Activated T-cell treated with anti-CD3 and anti-CD28 coated beads for 1 hour (primary cell): ENCODE data around the gene SEPTIN12.

Experiments
- DNase-seq: peaks from one replicate; pipeline ENCODE4 v3.0.0-alpha.2; 2020; ENCODE audit warnings: low read depth

Gene SEPTIN12

DNA sequence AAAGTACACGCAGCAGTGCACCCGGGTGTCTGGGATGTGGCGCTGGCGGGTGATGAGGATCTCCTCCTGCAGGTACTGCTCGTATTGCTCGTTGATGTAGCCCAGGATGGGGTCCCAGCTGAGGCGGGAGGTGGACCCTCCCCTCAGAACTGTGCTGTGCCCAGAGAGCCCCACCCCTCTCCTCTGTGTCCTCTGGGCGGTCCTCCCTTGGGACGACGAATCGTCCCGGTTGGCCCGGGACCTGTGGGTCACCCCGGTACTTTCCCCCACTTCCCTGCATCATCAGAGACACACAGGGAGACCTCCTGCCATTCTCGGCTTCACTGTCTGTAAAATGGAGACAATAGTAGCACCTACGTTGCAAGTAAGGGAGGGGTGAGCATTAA lies 4.2 kb downstream of the SEPTIN12 start:
- DNase-seq, result no peak

DNA sequence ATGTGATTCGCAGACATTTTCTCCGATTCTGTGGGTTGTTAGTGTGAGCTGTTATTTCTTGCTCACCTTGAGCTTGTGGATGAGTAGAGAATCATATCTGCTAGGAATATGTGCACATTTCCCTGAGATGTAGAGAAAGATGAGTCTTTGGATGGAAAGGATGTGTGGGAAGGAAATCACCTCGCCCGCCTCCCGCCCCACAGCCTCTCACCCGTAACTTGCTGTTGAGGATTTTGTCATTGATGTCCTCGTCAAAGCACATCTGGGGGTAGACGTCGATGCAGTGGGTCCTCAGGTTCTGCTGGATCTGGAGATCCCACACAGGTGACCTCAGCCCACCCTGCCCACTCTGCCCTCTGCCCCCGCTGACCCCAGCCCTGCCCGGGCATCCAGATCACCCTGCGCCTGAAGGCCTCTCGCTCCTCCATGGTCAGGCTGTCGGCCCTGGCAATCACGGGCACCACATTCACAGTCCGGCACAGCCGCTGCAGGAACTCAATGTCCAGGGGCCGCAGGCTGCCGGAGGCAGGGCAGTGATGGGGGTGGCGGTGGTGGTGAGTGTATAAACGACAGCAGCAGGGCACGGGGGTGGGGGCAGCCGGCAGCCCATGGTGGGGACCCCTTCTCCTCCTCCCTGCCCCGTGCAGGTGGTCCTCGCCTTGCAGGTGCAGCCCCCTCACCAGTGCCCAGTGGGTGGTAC lies 4.7 kb downstream of the SEPTIN12 start:
- no peak for DNase-seq

DNA sequence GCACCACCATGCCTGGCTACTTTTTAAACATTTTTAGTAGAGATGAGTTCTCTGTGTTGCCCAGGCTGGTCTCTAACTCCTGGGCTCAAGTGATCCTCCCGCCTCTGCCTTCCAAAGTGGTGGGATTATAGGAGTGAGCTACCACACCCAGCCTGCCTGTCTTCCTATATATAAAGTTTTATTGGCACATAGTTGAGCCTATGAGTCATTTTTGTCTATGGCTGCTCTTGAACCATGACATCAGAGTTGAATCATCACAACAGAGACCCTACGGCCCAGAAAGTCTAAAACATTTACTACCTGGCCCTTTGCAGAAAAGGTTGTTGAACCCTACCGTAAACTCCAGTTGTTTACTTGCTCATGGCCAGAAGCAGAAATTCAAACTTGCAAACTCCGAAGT lies 7.9 kb downstream of the SEPTIN12 start:
- no peak for DNase-seq

DNA sequence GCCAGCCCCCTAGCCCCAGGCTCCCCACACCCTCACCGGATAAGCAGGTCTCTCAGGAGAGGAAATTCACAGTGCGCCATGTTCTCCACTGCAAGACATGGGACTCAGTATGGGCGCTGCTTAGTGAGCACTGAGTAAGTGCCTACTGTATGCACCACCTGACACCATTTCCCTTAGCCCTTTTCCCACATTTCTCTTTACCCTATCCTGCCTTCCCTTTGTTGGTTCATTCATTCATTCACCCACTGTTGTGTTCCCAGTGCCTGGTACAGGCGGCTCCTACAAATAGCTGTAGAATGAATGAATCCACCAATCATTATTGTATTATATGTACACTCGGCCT lies 10.1 kb downstream of the SEPTIN12 start:
- no peak for DNase-seq

DNA sequence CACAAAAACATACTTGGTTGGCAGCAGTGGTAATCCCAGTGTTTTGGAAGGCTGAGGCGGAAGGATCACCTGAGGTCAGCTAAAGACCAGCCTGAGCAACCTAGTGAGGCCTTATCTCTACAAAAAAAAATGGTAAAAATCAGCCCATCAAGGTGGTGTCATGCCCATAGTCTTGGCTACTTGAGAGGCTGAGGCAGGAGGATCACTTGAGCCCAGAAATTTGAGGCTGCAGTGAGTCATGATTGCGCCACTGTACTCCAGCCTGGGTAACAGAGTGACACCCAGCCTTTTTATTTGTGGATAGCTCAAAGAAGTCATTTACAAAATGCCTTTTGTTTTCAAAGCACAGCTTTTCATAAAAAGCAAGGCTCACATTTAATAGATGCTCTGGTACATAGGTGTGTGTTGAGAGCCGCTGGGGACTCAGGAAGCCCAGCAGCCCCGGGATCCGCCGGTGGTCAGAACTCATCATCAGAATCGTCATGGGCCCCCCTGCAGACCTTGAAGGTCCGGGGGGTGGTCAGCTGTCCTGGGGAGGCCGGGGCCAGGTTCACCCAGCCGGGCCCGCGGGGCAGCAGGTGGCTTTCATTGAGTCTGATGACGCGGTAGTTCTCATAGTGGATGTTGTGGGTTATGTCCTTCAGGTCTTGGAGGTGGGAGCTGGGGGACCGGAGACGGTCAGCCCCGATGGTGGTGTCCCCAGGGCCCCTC lies 10.7 kb downstream of the SEPTIN12 start:
- DNase-seq, result no peak

DNA sequence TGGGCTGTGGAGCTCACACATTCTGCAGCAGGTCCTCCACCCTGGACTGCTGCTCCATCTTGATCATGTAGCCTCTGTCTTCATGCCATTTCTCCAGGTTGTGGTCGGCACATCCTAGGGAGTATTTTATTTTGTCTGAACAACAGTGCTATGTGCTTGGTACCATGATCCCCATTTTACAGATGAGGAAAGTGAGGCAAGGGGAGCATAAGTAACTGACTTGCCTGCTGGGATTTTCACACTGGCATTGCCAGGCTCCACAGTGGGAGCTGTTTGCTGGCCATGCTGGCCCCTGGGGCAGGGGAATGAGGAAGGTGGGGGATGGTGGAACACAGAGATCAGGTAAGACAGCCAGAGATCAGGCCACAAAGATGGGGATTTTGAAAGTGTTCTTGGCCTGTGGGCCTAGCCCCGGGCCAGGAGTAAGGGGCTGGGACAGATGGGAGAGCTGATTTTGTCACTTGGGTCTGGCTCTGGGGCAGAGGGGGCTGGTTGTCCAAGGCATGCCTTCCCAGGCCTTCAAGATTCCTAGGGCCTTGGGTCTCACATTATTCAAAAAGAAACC lies 11.9 kb downstream of the SEPTIN12 start:
- DNase-seq, result no peak

DNA sequence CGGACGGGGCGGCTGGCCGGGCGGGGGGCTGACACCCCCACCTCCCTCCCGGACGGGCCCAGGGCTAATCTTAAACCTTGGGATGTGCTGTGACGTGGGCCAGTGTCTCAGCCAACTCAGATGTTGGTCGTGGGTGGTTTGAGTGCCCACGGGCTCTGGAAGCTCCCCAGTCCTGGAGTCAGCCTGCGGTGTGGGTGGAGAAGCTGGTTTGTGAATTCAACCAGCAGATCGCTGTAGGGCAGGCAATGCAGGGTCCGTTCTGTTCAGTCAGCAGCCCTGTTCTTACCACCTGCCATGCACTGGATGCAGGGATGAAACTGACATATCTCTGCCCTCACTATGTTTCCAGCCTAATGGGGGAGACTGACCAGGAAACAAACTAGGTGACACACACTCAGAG lies 13.1 kb downstream of the SEPTIN12 start:
- DNase-seq, result no peak

DNA sequence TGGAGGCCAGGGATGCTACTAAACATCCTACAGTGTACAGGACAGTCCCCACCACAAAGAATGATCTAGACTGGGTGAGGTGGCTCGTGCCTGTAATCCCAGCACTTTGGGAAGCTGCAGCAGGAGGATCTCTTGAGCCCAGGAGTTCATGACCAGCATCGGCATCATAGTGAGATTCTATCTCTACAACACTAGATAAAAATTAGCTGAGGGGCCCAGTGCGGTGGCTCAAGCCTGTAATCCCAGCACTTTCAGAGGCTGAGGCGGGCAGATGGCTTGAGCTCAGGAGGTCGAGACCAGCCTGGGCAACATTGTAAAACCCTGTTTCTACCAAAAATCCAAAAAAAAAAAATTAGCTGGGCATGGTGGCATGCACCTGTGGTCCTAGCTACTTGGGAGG lies 15.8 kb downstream of the SEPTIN12 start:
- DNase-seq, result no peak

DNA sequence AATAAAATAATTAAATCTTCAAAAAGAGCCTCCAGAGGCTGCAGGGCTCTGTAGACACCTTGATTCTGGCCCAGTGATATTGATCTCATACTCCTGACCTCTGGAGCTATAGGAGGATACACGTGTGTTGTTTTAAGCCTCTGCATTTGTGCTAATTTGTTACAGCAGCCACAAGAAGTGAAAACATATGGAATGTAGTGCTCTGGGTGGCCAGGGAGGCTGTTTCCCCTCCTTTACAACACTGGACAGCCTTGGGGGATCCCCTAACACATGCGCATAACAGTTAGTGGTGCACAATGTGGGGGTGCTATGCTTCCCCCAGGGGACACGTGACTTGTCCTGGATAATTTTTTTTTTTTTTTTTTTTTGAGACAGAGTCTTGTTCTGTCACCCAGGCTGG lies 16.5 kb downstream of the SEPTIN12 start:
- no peak for DNase-seq

DNA sequence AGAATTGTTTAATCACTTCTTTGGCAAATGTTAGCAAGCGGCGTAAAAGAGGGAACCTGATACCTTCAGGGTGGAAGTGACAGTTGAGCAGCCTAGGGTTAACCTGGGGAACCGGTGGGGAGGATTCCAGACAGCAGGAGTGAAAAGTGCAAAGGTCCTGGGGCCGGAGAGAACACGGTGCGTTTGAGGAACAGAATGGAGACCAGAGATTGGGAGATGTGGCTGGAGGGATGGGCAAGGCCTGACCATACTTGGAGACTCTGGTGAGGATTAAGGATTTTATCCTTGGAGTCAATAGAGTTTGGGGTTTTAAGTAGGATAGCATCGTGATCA lies 18.9 kb downstream of the SEPTIN12 start:
- no peak for DNase-seq

DNA sequence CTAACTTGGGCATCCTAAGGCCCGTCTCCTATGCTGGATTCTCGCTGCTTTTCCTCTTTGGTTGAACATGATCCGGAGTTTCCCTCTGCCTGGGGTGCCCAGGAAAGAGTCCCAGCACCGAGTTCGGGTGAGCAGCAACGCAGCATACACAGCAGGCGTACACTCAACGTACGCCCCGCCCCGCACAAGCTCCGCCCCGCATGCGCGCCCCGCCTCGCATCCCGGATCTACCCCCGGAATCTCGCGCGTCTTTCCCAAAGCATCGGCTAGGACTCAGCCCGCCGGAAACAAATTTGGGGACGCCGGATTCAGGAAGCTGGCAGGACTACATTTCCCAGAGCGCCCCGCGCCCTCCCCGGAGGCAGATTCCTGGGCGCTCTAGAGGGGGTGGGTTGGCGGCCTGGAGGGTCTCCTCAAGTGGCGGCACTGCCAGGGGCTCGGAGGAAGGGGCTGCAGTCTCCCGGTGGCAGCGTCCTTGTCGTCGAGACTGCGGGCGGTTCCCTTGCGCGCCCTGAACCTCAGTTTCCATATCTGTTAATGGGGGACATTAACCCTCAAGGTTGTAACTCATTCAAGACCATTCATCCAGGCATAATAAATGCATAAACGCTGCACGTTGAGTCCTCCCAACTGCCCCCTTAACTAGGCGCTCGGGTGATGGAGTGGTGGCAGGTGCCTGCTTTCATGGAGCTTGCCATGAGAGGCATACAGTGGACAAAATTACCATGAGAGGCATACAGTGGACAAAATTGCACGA lies 19.4 kb downstream of the SEPTIN12 start:
- peak; percentile 74 for DNase-seq

DNA sequence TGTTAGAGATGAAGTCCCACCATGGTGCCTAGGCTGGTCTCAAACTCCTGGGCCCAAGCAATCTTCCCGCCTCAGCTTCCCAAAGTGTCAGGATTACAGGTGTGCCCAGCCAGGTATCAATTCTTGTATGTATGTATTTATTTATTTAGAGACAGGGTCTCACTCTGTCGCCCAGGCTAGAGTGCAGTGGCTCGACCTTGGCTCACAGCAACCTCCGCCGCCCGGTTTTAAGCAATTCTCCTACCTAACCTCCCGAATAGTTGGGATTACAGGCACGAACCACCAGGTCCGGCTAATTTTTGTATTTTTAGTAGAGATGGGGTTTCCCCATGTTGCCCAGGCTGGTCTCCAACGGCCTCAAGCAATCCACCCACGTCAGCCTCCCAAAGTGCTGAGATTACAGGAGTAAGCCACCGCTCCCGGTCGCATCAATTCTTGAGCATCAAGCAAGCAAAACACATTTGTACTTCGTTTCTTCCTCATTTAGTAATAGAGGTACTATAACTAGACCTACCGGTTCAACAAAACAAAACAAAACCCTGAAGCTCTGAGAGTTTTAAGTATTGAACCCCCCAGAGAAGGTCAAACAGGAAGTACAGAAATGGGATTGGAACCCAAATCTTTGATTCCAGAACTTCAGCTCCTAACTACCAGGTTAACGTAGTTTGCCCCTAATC lies 20.1 kb downstream of the SEPTIN12 start:
- no peak for DNase-seq

DNA sequence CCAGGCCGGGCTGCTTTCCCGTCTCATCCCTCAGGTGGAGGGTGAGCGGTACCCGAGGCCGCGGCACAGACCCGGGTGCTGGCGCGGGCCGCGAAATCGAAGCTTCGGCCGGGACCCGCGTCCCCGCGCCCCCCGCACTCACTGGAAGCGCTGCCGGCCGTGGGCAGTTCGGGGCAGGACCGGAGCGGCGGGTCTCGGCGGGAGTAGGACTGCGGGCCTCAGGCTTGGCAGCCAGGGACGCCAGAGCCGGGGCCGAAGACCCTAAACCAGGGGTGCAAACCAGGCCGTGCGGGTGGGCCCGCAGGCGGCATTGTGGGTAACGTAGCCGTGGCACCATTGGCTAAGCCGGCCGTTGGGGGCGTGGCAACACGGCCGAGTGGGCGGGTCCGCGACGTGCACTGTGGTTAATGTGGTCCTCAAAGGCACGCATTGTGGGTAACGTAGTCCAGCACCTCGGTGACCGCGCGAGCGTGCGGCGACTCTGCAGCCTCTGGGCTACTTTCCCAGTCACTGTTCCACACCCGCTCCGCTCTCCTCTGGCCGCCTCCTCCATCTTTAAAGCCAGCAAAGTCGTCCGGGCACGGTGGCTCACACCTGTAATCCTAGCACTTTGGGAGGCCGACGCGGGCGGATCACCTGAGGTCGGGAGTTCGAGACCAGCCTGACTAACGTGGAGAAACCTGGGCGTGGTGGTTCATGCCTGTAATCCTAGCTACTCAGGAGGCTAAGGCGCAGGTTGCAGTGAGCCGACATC lies 21.1 kb downstream of the SEPTIN12 start, which contains the start of gene ZNF500:
Gene ZNF500, minus strand, starts transcription at position 288 of the 754 bp plus-strand sequence. CDS start 1,184 bp downstream, outside the sequence.
- DNase-seq, result peak; percentile 97

DNA sequence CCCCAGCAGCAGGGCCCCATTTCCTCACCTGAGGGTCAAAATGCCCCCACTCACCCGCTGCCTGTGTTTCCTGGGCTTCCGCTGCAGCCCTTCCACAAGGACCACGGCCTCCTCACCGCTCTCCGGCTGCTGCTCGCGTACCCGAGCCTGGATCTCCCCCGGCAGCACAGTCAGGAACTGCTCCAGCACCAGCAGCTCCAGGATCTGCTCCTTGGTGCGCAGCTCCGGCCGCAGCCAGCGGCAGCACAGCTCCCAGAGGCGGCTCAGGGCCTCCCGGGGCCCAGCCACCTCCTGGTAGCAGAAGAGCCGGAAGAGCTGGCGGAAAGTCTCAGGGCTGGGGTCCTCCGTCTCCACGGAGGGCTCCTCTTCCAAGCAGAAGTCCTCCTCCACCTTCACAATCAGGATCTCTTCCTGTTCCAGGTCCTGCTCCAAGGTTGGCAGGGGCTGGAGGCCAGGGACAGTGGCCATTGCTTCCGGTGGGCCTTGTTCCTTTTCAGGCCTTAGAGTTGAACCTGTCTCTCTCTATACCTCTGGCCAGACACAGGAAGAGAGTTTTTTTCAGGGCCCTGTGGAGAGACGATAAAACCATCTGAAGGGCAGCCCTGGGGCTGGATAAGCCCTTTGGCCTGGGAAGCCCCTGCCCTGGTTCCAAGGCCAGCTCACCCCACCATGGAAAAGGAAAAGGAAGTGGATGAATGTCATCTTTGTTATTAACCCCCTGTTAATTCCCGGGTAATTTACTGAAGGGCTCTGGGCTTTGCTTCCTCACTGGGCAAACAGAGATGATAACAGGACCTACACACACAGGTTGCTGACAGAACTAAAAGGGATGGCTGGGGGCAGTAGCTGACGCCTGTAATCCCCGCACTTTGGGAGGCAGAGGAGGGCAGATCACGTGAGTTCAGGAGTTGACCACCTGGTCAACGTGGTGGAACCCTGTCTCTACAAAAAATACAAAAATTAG lies 22.4 kb downstream of the SEPTIN12 start:
- DNase-seq, result no peak

DNA sequence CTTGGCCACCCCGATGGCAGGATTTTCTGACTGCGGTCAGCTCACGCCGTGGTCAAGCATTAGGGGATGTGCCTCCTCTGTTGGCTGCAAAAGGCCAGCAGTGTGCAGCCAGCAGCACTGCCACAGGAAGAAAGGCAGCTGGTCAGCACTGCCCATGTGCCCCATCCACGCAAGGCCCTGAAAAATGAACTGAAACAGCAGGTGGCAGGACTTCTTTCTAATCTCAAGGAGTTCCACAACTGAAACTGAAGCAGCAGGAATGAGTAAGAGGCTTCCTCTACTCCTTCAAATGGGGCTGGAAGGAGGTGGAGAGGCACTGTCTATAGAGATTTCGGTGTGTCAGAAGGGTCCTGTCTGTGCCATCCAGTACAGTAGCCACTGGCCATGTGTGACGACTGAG lies 24.4 kb downstream of the SEPTIN12 start:
- DNase-seq, result no peak

DNA sequence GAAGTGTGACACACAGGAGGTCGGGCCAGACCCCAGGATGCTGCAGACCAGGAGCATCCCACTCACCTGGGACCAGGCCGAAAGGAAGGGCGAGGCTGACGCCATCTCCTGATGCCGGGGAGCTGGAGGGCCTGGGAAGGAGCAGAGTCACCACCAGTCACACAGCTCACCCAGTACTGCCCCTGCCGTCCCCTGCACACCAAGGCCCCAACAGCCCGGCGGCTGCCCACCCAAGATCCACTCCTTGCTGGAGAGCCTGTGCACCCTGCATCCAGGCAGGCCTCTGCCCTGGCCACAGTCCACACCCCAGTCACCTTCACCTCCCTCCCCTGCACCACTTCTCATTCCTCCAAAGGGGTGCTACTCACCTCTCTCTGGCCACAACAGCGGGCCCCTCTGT lies 25.9 kb downstream of the SEPTIN12 start:
- no peak for DNase-seq

DNA sequence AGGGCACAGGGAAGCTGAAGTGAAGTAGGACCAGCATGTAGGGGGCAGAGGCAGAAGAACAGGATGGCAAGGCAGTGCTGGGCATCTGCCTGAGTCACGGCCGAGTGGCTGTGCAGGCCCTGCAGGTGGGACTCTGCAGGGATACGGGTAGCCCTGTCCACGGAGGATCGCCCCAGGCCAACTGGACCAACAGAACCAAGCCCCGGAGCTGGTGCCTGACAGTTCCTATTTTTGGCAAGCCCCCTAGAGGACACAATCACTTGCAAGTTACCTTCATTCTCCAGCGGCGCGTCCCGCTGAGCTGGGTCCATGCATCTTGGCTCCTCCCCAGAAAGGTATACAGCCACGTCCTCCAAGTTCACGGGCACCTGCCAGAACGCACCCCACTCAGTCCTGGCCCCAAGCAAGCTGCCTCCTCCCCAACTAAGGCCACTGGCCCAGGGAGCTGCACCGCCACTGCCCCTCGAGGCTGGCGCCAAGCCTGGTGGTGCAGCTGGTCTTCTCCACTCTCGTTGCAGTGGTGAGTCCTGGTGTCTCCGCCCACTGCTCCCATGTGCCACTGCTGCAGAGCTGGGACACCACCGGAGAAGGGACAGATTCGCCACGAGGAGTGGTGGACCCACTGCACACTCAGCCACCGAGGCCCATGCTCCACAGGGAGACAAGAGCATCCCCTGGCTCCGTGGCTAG lies 27.8 kb downstream of the SEPTIN12 start:
- no peak for DNase-seq

DNA sequence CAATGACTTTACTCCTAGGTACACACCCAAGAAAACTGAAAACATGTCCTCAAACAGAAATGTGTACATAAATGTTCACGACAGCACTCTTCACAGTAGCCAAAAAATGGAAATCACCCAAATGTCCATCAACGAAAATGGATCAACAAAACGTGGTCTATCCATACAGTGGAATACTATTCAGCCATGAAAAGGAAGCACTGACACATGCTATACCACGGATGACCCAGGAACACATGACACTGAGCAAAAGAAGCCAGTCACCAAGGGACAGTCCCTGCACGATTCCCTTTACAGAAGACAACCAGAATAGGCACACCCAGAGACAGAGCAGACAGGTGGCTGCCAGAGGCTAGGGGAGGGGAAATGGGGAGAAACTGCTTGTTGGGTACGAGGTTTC lies 32.5 kb downstream of the SEPTIN12 start:
- DNase-seq, result no peak

DNA sequence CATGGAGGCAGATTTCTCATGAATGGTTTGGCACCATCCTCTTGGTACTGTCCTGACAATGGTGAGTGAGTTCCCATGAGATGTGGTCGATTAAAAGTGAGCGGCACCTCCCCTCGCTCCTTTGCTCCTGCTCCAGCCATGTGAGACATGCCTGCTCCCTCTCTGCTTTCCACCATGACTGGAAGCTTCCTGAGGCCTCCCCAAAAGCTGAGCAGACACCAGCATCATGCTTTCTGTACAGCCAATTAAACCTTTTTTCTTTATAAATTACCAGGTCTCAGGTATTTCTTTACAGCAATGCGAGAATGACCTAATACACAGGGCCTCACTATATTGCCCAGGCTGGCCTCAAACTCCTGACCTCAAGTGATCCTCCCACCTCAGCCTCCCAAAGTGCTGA lies 33.3 kb downstream of the SEPTIN12 start:
- no peak for DNase-seq

DNA sequence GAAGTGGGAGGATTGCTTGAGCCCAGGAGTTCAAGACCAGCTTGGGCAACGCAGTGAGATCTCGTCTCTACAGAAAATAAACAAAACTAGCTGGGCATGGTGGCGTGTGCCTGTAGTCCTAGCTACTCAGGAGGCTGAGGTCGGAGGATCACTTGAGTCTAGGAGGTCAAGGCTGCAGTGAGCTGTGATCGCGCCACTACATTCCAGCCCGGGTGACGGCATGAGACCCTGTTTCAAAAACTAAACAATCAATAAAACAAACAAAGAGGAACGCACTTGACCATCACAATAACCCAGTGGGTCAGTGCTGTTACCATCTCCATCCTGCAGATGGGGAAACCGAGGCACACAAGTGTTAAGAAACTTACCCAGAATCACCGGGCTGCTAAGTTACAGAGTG lies 34.9 kb downstream of the SEPTIN12 start:
- DNase-seq, result no peak
